Measurements from ENCODE around the gene PPIL6. TPM values are rescaled to one million over a fixed set of nuclear protein-coding genes. Genes with fewer than 3 reads are reported as not detected.

The PPIL6 gene
- total RNA-seq, 2 experiments from 2014 or later, result 0.84 to 1.3 TPM

GRCh38 chr6:109406196-109406595 is 34.2 kb downstream of the PPIL6 start:
- ATAC-seq (ENCODE audit: poor library complexity) (no peak), DNase-seq (no peak)
- Histone ChIP-seq H3K27me3 (ENCODE audit: control insufficient read depth in 1 of 2, insufficient read depth in 2 of 2, low read length in 2 of 2) (no peaks in the 10 kb centered on the region), H3K27ac (ENCODE audit: low read depth in 1 of 2, low read length in 2 of 2) (no peak overlapping the region), H3K4me1 (ENCODE audit: insufficient read depth, low read length) (no peaks in the 10 kb centered on the region), H3K36me3 (ENCODE audit: insufficient read depth, low read length) (no peaks in the 10 kb centered on the region), H3K4me3 (ENCODE audit: low read length) (no peak overlapping the region), H3K9me3 (ENCODE audit: control insufficient read depth in 1 of 2, insufficient read depth in 1 of 2, low read length in 2 of 2) (no peaks in the 10 kb centered on the region)
- no peaks in the 10 kb centered on the region for H3K27me3 Mint-ChIP-seq
- H3K36me3 Mint-ChIP-seq (ENCODE audit: low read depth), result no peaks in the 10 kb centered on the region
- H3K9me3 Mint-ChIP-seq, result no peaks in the 10 kb centered on the region
- H3K4me1 Mint-ChIP-seq (ENCODE audit: low read depth), result no peaks in the 10 kb centered on the region
- intact Hi-C loops (cut with DNase I, micrococcal nuclease), result no loop called here
- POLR2A ChIA-PET, result no interaction called here
- CTCF ChIA-PET, result no interaction called here
- H3K4me3 Mint-ChIP-seq, result no peak overlapping the region
- no peak overlapping the region for H3K27ac Mint-ChIP-seq
- TF ChIP-seq CTCF (IDR thresholded peaks at IDR 0.05), result no peak

- H3K4me3 Mint-ChIP-seq, result no peak overlapping the region
- peak in 2 of 14 experiments; percentile 20 to 21 for DNase-seq
Observed at GRCh38 chr6:109397020-109397419, 43.4 kb downstream of the PPIL6 start.

GRCh38 chr6:109396046-109396718 is 44.2 kb downstream of the PPIL6 start:
- H3K4me1 Mint-ChIP-seq (ENCODE audit: low read depth), result no peaks in the 10 kb centered on the region
- ChIA-PET CTCF (no interaction called here), POLR2A (interaction anchor here (0.6 kb wide), 1 partner anchor 83 kb away, joined by 3 read pairs; no protein-coding TSS in a partner anchor)
- no peaks in the 10 kb centered on the region for H3K27me3 Mint-ChIP-seq
- no peaks in the 10 kb centered on the region for H3K9me3 Mint-ChIP-seq
- H3K9me3 ChIP-seq (ENCODE audit: control insufficient read depth in 1 of 2, insufficient read depth in 1 of 2, low read length in 2 of 2), result no peaks in the 10 kb centered on the region
- no peak overlapping the region for H3K27ac Mint-ChIP-seq
- H3K27me3 ChIP-seq (ENCODE audit: control insufficient read depth in 1 of 2, insufficient read depth in 2 of 2, low read length in 2 of 2), result no peaks in the 10 kb centered on the region
- H3K4me3 ChIP-seq (ENCODE audit: low read length), result no peak overlapping the region
- no peaks in the 10 kb centered on the region for H3K36me3 Mint-ChIP-seq (ENCODE audit: low read depth)
- no peak for DNase-seq
- no peak overlapping the region for H3K4me3 Mint-ChIP-seq
- no peak for ATAC-seq (ENCODE audit: poor library complexity)
- no peaks in the 10 kb centered on the region for H3K36me3 ChIP-seq (ENCODE audit: insufficient read depth, low read length)
- no peak for TF ChIP-seq CTCF (IDR thresholded peaks at IDR 0.05)
- intact Hi-C loops (cut with DNase I, micrococcal nuclease), result no loop called here
- no peaks in the 10 kb centered on the region for H3K4me1 ChIP-seq (ENCODE audit: insufficient read depth, low read length)
- H3K27ac ChIP-seq (ENCODE audit: low read depth in 1 of 2, low read length in 2 of 2), result no peak overlapping the region

More at GRCh38 chr6:109397020-109397419, 43.4 kb downstream of the PPIL6 start:
- Mint-ChIP-seq H3K36me3 (ENCODE audit: low read depth) (no peaks in the 10 kb centered on the region), H3K9me3 (no peaks in the 10 kb centered on the region), H3K27ac (no peak overlapping the region), H3K27me3 (no peaks in the 10 kb centered on the region), H3K4me1 (ENCODE audit: low read depth) (no peaks in the 10 kb centered on the region)
- H3K27me3 ChIP-seq (ENCODE audit: control insufficient read depth in 1 of 2, insufficient read depth in 2 of 2, low read length in 2 of 2), result no peaks in the 10 kb centered on the region
- POLR2A ChIA-PET, result interaction anchor here (0.6 kb wide), 1 partner anchor 82 kb away, joined by 3 read pairs; no protein-coding TSS in a partner anchor
- CTCF ChIA-PET, result no interaction called here
- TF ChIP-seq CTCF (IDR thresholded peaks at IDR 0.05), result no peak
- no peaks in the 10 kb centered on the region for H3K36me3 ChIP-seq (ENCODE audit: insufficient read depth, low read length)
- H3K4me3 ChIP-seq (ENCODE audit: low read length), result no peak overlapping the region
- no peak overlapping the region for H3K27ac ChIP-seq (ENCODE audit: low read depth in 1 of 2, low read length in 2 of 2)
- ATAC-seq (ENCODE audit: poor library complexity), result no peak
- H3K9me3 ChIP-seq (ENCODE audit: control insufficient read depth in 1 of 2, insufficient read depth in 1 of 2, low read length in 2 of 2), result no peaks in the 10 kb centered on the region
- intact Hi-C loops (cut with DNase I, micrococcal nuclease), result no loop called here
- no peaks in the 10 kb centered on the region for H3K4me1 ChIP-seq (ENCODE audit: insufficient read depth, low read length)

Data from CD4-positive, alpha-beta T cell (primary cell).